Stimulated activated CD4-positive, alpha-beta T cell treated with anti-CD3 and anti-CD28 coated beads, Interleukin-15, amount 100 ng/mL, for 24 hours (primary cell): ENCODE data around the gene ERLIN1.
"Not testable (repeated sequence)": the region's sequence is repeated elsewhere in the genome, so short reads cannot be mapped to it uniquely, and the experiment has no call there.

Source experiments
- DNase-seq: peaks from one replicate; pipeline ENCODE4 v3.0.0-alpha.2; 2020

The ERLIN1 gene

DNA sequence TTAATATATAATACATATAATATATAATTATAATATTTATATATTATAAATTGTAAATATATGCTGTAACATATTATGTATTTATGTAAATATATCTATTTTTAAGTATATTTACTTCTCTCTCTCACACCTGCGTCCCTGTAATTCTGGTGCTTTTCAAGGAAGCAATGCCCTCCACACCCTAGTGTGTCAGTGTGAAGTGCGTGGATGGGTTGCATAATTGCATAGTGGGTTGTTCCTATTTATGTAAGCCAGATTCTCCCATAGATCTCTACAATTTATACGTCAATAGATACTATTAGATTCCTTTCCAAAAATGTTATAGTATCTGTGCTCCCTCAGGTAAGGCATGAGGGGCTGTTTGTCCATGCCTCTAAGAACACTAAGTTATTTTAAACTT lies 54.3 kb downstream of the ERLIN1 start:
- no peak for DNase-seq

GRCh38 chr10:100130831-100131230 lies 55.0 kb downstream of the ERLIN1 start:
- DNase-seq = no peak

- no peak for DNase-seq
Measured at GRCh38 chr10:100129424-100129823, 56.4 kb downstream of the ERLIN1 start.

GRCh38 chr10:100128951-100129350 lies 56.9 kb downstream of the ERLIN1 start:
- no peak for DNase-seq

DNA sequence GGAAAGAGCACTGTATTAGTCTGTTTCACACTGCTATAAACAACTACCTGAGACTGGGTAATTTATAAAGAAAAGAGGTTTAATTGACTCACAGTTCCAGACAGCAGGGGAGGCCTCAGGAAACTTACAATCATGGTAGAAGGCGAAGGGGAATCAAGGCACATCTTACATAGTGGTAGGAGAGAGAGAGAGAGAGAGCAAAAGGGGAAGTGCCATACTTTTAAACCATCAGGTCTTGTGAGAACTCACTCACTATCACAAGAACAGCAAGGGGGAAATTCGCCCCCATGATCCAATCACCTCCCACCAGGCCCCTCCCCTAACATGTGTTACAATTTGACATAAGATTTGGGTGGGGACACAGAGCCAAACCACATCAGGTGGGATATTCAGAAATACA lies 60.5 kb downstream of the ERLIN1 start:
- not testable (repeated sequence) for DNase-seq

GRCh38 chr10:100124097-100124496 lies 61.7 kb downstream of the ERLIN1 start:
- no peak for DNase-seq

GRCh38 chr10:100122780-100123179 lies 63.0 kb downstream of the ERLIN1 start:
- DNase-seq = no peak

- DNase-seq = no peak
Measured at GRCh38 chr10:100120550-100120949, 65.3 kb downstream of the ERLIN1 start.

DNA sequence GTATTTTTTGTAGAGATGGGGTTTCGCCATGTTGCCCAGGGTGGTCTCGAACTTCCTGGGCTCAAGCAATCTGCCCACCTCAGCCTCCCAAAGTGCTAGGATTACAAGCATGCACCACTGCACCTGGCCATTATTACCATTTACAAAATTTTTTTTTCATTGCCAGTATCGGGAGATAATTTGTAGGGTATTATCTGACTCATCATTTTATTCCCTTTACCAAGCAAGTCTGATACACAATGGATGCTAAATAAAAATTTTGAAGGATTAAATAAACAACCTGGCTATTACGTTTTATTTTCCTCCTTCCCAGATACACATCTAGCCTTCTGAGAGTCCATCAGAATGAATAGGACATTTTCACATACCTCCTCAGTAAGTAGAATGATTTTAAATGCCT lies 66.1 kb downstream of the ERLIN1 start:
- DNase-seq = no peak

GRCh38 chr10:100114976-100115770 lies 70.7 kb downstream of the ERLIN1 start:
- DNase-seq = no peak

DNA sequence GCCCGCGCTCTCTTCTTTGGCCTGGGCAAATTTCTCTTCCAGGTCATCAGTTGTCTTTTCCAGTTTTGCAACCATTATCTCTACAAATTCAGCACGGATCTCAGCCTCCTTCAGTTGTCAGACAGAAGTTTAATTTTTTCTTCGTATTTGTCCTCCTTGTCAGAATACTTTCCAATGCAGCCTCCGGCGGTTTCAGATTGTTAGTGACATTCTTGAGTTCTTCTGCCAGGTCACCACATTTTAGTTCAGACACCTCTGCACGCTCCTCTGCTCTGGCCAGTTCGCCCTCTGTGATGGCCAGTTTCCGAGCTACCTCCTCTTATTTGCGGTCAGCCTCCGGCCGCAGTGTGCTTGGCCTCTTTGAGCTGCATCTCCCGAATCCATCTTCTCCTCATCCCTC lies 71.4 kb downstream of the ERLIN1 start:
- no peak for DNase-seq

GRCh38 chr10:100109670-100110069 lies 76.2 kb downstream of the ERLIN1 start:
- no peak for DNase-seq

DNA sequence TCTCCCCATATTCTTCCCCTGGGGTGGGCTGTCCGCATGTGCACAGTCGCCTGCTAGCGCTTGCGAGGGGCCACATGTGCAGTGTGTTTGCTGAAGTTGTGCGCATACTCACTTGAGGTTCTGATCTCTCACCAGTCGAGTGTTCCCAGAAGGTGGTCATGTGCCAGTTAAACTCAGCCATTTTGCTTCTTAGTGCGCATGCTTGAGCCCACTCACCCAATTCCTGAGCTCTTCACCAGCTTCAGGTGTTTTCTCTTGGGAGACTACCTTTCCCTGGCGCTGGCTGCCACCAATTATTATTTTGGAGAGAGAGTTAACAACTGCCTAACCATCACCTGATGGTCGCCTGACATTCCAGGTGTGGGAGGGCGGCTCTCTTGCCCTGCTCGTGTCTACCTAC lies 79.0 kb downstream of the ERLIN1 start:
- DNase-seq = no peak

GRCh38 chr10:100104300-100104699 lies 81.5 kb downstream of the ERLIN1 start:
- no peak for DNase-seq

DNA sequence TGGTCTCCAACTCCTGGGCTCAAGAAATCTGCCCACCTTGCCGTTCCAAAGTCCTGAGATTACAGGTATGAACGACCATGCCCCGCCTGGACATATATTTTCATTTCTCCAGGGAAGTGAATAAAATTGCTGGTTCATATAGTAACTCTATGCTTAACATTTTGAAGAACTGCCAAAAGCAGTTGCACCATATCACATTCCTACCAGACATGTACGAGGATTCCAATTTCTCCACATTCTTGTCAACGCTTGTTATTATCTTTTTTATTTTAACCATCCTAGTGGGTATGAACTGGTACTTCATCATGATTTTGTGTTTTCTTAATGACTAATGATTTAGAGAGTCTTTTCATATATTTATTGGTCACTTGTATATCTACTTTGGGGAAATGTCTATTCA lies 82.2 kb downstream of the ERLIN1 start:
- no peak for DNase-seq

- DNase-seq = no peak
Measured at GRCh38 chr10:100101192-100102076, 84.4 kb downstream of the ERLIN1 start.

DNA sequence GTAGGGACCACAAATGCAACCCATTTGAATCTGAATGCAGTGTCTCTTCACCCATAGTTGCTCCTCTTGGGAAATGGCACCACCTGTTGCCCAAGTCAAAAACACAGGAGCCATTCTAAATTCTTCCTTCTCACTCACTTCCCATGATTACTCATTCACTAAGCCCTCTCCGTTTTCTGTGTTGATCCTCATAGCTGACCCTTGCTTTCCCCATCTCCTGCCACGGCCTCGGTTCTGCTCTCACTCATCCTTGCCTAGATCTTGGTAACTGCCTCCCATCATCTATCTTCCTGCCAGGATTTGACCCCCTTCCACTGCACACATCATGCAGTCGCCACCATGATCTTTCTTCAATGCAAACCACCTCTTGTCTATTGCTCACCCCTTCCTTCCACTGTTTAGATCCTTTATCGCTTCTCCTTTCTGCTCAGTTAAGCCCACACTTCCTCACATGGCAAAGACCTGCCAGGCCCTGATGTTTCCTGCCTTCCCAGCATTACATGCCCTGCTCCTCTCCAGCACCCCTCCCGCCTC lies 85.1 kb downstream of the ERLIN1 start:
- no peak for DNase-seq
